IPS DF 19.7 (cell line): ENCODE measurements around the gene DCTN5.
A peak's percentile ranks its signal among the peaks of the same experiment; 100 is the strongest.

Source experiments
- DNase-seq: peaks from one replicate; pipeline ENCODE4 v3.0.0-alpha.2; 2013; ENCODE audit warnings: low read depth, low spot score

DCTN5 gene

DNA sequence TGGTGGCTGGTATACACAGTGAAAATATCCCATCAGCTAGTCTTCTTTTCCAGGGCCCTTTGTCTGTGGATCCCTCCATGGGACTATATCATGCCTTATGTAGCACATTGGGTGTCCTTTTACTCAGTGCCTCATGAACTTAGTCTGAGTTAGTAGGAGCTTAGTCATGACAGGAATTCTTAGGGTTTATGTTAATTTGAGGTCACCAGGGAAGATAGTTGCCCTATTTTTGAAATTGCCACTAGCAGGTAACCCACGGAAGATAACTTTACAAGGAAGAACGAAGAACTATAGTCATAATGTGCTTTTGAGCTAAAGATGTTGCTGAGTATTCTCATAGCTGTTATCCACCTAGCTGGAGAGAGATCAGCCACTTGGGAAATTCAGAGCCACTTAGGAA is 22.7 kb downstream of the DCTN5 start:
- DNase-seq: no peak

GRCh38 chr16:23666571-23667354 is 25.5 kb downstream of the DCTN5 start:
- no peak for DNase-seq

GRCh38 chr16:23667355-23667659 is 26.0 kb downstream of the DCTN5 start:
- no peak for DNase-seq

- DNase-seq: no peak
Observed at GRCh38 chr16:23668225-23668624, 27.0 kb downstream of the DCTN5 start.

GRCh38 chr16:23668873-23669272 is 27.6 kb downstream of the DCTN5 start:
- DNase-seq: no peak

GRCh38 chr16:23670137-23670776 is 29.0 kb downstream of the DCTN5 start:
- DNase-seq: no peak

- no peak for DNase-seq
Observed at GRCh38 chr16:23673971-23674614, 32.8 kb downstream of the DCTN5 start.

DNA sequence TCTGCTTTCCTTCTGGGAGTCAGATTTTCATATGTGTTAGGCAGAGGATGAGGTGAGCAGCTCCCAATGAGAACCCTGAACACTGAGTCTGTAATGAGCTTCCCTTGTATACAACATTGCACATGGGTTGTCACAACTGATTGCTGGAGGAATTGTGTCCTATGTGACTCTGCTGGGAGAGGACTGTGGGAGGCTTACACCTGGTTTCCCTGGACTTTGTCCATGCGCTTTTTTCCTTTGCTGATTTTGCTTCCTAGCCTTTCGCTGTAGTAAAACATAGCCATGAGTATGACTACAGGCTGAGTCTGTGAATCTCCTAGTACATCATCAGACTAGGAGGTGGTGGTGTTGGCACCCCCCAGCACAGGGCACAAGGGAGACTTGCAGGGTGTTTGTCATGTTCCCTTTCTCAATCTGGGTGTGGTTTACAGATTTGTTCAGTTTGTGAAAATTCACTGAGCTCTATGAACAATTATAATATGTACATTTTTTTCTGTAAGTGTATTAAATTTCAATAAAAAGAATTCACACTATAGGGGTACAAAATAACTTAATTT is 35.7 kb downstream of the DCTN5 start:
- DNase-seq: no peak

- peak; percentile 80 for DNase-seq
Observed at GRCh38 chr16:23678430-23679273, 37.4 kb downstream of the DCTN5 start, which contains the start of gene PLK1. Gene PLK1, plus strand, starts transcription at chr16:23678889. Its CDS starts 44 bp downstream, at chr16:23678933.

DNA sequence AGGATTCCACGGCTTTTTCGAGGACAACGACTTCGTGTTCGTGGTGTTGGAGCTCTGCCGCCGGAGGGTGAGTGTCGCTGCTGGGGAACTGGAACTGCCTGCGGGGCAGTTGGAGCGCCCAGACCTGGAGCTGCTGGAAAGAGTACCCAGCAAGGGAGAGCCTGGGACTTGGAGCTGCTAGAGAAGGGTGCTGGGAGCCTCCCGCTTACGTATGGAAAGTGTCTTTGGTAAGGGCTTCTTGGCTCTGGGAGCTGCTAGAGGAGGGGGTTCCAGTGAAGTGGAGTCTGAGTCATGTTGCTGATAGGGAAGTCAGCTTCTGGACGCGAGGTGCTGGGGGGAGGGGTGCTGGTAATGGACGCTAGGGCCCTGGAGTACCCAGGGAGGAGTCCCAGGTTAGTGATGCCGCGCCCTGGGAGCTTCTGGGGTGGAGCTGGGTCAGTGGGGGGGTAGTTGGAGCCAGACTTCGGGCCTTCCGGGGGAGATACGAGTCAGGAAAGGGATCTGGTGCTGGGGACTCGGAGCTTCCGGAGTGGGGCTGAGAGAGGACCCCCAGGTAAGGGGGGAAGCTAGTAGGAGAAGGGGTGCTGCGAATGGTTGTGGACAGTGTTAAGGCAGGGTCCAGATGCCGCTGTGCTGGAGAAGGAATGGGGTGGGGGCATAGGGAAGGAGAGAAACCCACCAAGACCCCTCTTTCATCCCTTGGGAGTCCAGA is 38.2 kb downstream of the DCTN5 start:
- no peak for DNase-seq

DNA sequence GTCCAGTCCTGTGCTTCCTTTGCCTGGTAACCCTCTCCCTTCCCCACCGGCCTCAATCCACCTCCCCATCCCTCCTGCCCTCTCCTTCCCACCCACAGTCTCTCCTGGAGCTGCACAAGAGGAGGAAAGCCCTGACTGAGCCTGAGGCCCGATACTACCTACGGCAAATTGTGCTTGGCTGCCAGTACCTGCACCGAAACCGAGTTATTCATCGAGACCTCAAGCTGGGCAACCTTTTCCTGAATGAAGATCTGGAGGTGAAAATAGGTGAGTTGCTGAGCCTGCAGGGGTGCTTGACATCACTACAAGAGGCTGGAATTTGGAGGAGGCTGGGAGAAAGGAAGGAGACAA is 38.7 kb downstream of the DCTN5 start:
- DNase-seq: no peak

DNA sequence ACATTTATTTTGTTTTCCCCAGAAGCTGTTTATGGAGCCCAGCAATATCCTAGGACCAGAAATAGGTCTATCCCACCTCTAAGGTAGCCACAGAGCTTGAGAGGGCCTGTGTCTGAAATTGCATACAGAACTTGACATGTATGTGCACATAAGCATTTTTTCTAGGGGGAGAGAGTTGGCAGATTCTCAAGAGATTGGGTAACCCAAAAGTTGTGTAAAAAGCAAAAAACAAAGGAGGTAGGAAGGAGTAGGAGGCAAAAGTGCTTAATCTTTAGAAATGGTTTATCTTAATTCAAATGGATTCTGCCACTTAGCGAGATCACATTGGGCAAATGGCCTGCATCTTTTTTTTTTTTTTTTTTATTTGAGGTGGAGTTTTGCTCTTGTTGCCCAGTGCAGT is 40.9 kb downstream of the DCTN5 start:
- DNase-seq: no peak

DNA sequence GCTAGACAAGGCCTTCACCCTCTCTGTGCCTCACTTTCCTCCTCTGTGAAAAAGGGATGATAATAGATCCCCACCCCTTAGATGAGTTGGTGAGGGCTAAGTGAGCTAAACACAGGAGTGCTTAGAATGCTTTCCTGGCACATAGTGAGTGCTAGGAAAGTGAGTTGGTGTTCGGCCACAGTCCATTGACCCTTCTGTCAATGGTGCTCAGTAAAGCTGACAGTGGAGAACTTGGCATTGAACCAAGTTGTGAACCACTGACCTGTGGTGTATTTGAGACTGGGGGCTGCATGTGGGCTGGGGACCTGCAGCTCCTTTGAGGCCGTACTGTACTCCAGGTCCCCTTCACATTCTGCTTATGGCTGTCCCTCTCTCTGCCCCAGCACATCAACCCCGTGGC is 42.2 kb downstream of the DCTN5 start:
- DNase-seq: no peak

DNA sequence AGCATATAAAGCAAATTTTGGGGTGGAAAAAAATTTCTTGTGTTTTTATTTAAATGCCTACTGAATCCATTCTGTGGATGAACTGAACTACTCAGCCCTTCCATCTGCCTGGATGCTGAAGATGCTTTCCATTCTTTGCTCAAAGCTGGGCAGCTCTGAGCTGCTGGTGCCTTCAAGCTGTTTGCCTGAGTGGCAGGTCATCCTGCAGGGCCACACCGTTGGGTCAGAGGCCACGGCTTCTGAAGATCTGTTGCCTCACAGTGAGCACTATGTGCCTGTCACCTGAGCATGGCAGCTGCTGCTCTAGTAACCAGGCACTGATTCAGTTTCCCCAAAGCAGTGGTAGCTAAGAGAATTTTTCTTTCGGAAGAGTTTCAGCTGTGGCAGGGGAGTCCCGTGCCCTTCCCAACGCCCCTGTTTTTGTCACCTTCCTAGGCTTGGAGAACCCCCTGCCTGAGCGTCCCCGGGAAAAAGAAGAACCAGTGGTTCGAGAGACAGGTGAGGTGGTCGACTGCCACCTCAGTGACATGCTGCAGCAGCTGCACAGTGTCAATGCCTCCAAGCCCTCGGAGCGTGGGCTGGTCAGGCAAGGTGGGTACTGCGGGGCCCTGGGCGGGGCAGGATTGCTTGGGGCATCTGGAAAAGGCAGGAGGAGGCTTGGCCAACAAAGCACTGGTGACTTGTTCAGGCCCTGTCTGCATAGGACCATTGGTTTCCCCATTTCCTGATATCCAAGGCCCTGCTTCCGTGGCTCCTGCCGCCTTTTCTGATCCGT is 46.0 kb downstream of the DCTN5 start:
- no peak for DNase-seq

GRCh38 chr16:23689442-23690187 is 48.3 kb downstream of the DCTN5 start:
- DNase-seq: no peak

DNA sequence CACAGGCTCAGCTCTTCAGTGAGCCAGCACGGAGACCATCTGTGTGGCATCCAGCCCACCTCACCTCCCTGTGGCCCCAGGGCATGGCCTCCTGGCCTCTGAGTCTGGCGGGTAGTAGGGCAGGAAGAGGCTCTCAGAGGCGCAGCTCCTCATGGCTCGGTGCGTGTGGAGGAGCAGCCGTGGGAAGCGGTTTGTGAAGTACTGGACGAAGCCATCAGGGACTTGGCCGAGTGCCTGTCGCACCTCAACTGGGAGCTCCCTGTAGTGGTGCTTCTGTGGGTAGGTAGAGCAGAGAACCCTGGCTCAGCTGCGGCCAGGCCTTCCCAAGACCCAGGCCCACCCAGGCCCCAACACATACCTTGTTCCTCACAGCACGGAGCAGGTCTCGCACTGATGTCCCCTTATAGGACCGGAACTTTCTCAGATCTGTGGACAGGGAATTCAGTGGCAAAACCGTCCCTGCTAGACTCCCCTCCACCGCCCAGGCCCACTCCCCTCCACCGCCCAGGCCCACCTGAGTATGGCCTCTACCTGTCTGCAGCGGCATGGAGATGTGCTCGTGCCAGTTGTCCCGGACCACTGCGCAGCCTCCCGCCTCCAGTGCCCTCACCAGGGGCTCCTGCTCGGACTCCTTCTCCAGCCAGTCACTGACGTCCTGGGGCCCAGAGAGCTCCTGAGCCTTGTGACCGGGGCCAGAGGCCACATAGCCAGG is 49.7 kb downstream of the DCTN5 start:
- DNase-seq: no peak

DNA sequence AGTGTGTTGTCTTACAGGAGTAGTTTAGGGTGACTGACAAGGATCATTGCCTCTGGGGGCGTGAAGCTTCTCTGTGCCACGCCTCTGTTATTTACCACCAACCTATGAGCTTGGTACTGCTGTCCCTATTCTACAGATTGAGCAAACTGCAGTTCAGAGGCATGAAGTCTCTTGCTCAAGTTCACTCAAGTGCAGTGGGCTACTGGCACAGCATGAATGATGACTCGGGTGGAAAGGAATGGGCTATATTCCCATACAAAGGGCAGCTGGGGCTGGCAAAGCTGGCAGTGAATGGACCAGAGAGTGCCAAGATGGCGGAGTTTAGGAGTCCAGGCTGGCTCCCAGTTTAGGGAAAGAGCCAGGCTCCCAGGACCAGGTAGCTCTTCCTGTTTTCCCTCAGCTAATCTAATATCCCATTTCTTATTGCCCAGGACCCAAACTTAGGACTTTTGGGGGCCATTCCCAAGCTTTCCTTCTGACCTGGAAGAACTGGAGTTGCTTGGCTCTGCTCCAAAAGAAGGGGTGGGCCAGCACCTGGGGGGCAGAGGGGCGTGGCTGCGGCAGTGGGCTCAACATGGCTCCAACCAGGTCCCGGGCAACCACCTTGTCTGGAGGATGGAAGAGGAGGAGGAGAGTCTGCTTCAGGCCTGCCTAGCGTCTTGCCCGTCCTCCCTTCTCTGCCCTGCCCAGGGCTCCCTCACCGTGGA is 50.4 kb downstream of the DCTN5 start:
- no peak for DNase-seq

- DNase-seq: no peak
Observed at GRCh38 chr16:23692190-23692837, 51.0 kb downstream of the DCTN5 start.
